HCT116 (cell line): ENCODE results near the gene PANX2. TPM values are rescaled to one million over a fixed set of nuclear protein-coding genes. Genes with fewer than 3 reads are reported as not detected.

Experiments used
- ATAC-seq: fragments of 200-7000 bp; cut with Tn5 transposase; 2 replicates; pipeline ENCODE4 v1.9.1; 2020; ENCODE audit warnings: mild to moderate bottlenecking, moderate library complexity
- BruUV-seq: library from RNA; stranded (reverse); fragments of 400-500 nt; replicated peaks from 2 replicates; lab custom pipeline; 2021; lab: Mats Ljungman, UMichigan
- CTCF ChIA-PET: fragments of 300-600 bp; sonication (Branson Sonifier 250); formaldehyde crosslinking; loops from one replicate; lab custom pipeline; 2021; ENCODE audit warnings: antibody characterized with exemption; lab: Charles Lee
- POLR2A ChIA-PET: fragments of 300-600, 350-600 bp; sonication (Branson Sonifier 250); formaldehyde crosslinking; loops from one replicate; lab custom pipeline; 2021; ENCODE audit warnings: antibody characterized with exemption; lab: Charles Lee
- RAD21 ChIA-PET, 2 experiments: fragments of 300-600 bp; sonication (Branson Sonifier 250); formaldehyde crosslinking; loops; one replicate each; lab custom pipeline; 2023; ENCODE audit warnings: low total read pairs in 2 of 2; ENCODE audit not compliant: uncharacterized antibody in 2 of 2, unreplicated experiment in 2 of 2, low non-redundant PET in 1 of 2; lab: Charles Lee
- DNase-seq: peaks from one replicate; pipeline ENCODE4 v3.0.0-alpha.2; 2010; ENCODE audit warnings: low read depth, low spot score
- H2AFZ ChIP-seq: fragments of 200-600 bp; shearing (Covaris generic), sonication (generic); 2 replicates; pipeline ENCODE4 v1.6.1; 2017; ENCODE audit warnings: low read depth, mixed run types, mixed read lengths, antibody characterized with exemption, low read length; ENCODE audit not compliant: poor library complexity, severe bottlenecking
- H3K27ac ChIP-seq: 2 replicates; pipeline ENCODE4 v1.5.1; 2012; ENCODE audit warnings: low read depth, low read length
- H3K27me3 ChIP-seq: fragments of 200-600 bp; sonication (generic); 2 replicates; pipeline ENCODE4 v1.6.1; 2016; ENCODE audit warnings: mixed run types, low read length, mixed read lengths; ENCODE audit not compliant: insufficient read depth
- H3K36me3 ChIP-seq, 2 experiments: fragments of 200-500 bp in 1 of 2; fragments of 200-600 bp in 1 of 2; sonication (Bioruptor generic) in 1 of 2; sonication (generic) in 1 of 2; 2 replicates each; pipeline versions ENCODE4 v1.5.1 to v1.6.1; 2014 to 2016; ENCODE audit warnings: low read length in 2 of 2, inconsistent platforms in 1 of 2, mixed read lengths in 1 of 2, mixed run types in 1 of 2; ENCODE audit not compliant: insufficient read depth in 2 of 2, control insufficient read depth in 1 of 2
- H3K4me1 ChIP-seq, 2 experiments: fragments of 200-600 bp in 1 of 2; sonication (generic) in 1 of 2; 2 replicates each; pipeline versions ENCODE4 v1.5.1 to v1.6.1; 2012 to 2017; ENCODE audit warnings: low read length in 2 of 2, inconsistent platforms in 1 of 2, mild to moderate bottlenecking in 1 of 2, mixed read lengths in 1 of 2, mixed run types in 1 of 2, moderate library complexity in 1 of 2; ENCODE audit not compliant: insufficient read depth in 2 of 2, control insufficient read depth in 1 of 2
- H3K4me2 ChIP-seq: fragments of 200-600 bp; sonication (generic); 2 replicates; pipeline ENCODE4 v1.6.1; 2017; ENCODE audit warnings: mixed run types, low read length, mixed read lengths
- H3K4me3 ChIP-seq, 2 experiments: fragments of 200-600 bp in 1 of 2; sonication (generic) in 1 of 2; replicated peaks in 1 of 2; 2 replicates each; pipeline ENCODE4 v1.5.1; 2011 to 2016; ENCODE audit warnings: low read length in 2 of 2, control low read depth in 1 of 2, low read depth in 1 of 2, mild to moderate bottlenecking in 1 of 2, mixed read lengths in 1 of 2, mixed run types in 1 of 2
- H3K79me2 ChIP-seq: fragments of 200-600 bp; sonication (generic); 2 replicates; pipeline ENCODE4 v1.6.1; 2017; ENCODE audit warnings: mild to moderate bottlenecking, mixed run types, low read length, moderate library complexity, mixed read lengths; ENCODE audit not compliant: insufficient read depth
- H3K9ac ChIP-seq: fragments of 200-600 bp; sonication (generic); 2 replicates; pipeline ENCODE4 v1.6.1; 2016; ENCODE audit warnings: low read length, mixed read lengths
- H3K9me2 ChIP-seq: fragments of 200-600 bp; sonication (generic), shearing (Covaris generic); 2 replicates; pipeline ENCODE4 v1.6.1; 2017; ENCODE audit warnings: mixed run types, mild to moderate bottlenecking, moderate library complexity; ENCODE audit not compliant: insufficient read depth
- H3K9me3 ChIP-seq, 2 experiments: fragments of 200-500 bp in 1 of 2; fragments of 200-600 bp in 1 of 2; sonication (Bioruptor generic) in 1 of 2; sonication (generic) in 1 of 2; 2 replicates each; pipeline ENCODE4 v1.6.1; 2014 to 2017; ENCODE audit warnings: low read length in 2 of 2, mixed read lengths in 2 of 2, inconsistent platforms in 1 of 2, low read depth in 1 of 2, mild to moderate bottlenecking in 1 of 2, mixed run types in 1 of 2, moderate library complexity in 1 of 2; ENCODE audit not compliant: control insufficient read depth in 1 of 2, insufficient read depth in 1 of 2
- H4K20me1 ChIP-seq: fragments of 200-600 bp; sonication (generic), shearing (Covaris generic); 2 replicates; pipeline ENCODE4 v1.6.1; 2017; ENCODE audit warnings: mixed run types, mild to moderate bottlenecking, moderate library complexity; ENCODE audit not compliant: insufficient read depth
- CBX3 ChIP-seq: IDR thresholded peaks from 2 replicates; pipeline ENCODE4 v1.6.1; 2012; ENCODE audit warnings: low read depth
- CEBPB ChIP-seq: IDR thresholded peaks from 2 replicates; pipeline ENCODE4 v1.6.1; 2012; ENCODE audit warnings: low read depth
- EGR1 ChIP-seq: IDR thresholded peaks from 2 replicates; pipeline ENCODE4 v1.6.1; 2012; ENCODE audit warnings: low read depth
- EZH2 ChIP-seq: fragments of 200-600 bp; sonication (generic); IDR thresholded peaks from 2 replicates; pipeline ENCODE4 v1.6.1; 2017; ENCODE audit warnings: antibody characterized with exemption, mixed run types
- EZH2phosphoT487 ChIP-seq: fragments of 200-600 bp; IDR thresholded peaks from 2 replicates; pipeline ENCODE4 v1.6.1; 2018; ENCODE audit warnings: antibody characterized with exemption, borderline replicate concordance
- FOSL1 ChIP-seq: IDR thresholded peaks from 2 replicates; pipeline ENCODE4 v1.6.1; 2012; ENCODE audit warnings: low read depth
- MAX ChIP-seq: IDR thresholded peaks from 2 replicates; pipeline ENCODE4 v1.6.1; 2012
- POLR2A ChIP-seq: IDR thresholded peaks from 2 replicates; pipeline ENCODE4 v1.7.0; 2011; ENCODE audit warnings: borderline replicate concordance; ENCODE audit not compliant: insufficient read depth, insufficient read length; ENCODE audit errors: extremely low read depth
- RAD21 ChIP-seq: IDR thresholded peaks from 2 replicates; pipeline ENCODE4 v1.6.1; 2012; ENCODE audit warnings: low read depth, mild to moderate bottlenecking
- SIN3A ChIP-seq: IDR thresholded peaks from 2 replicates; pipeline ENCODE4 v1.6.1; 2012; ENCODE audit warnings: low read depth
- SP1 ChIP-seq: IDR thresholded peaks from 2 replicates; pipeline ENCODE4 v1.6.1; 2012; ENCODE audit warnings: low read depth
- YY1 ChIP-seq: IDR thresholded peaks from 2 replicates; pipeline ENCODE4 v1.6.1; 2011; ENCODE audit warnings: low read length, low read depth, moderate library complexity, mild to moderate bottlenecking; ENCODE audit not compliant: insufficient replicate concordance; ENCODE audit errors: extremely low read depth
- ZFX ChIP-seq: fragments of 450-650 bp; IDR thresholded peaks from 2 replicates; pipeline ENCODE4 v1.6.1; 2017
- ZNF274 ChIP-seq: fragments of 200-500 bp; sonication (Bioruptor generic); IDR thresholded peaks from 2 replicates; pipeline ENCODE4 v1.6.1; 2014; ENCODE audit warnings: mild to moderate bottlenecking, low read depth, low read length, inconsistent platforms
- intact Hi-C: fragments of 100-400 bp; cut with micrococcal nuclease; formaldehyde crosslinking; loops from 2 replicates; pipeline ENCODE4 v1.10.0; 2022
- total RNA-seq: library from RNA; stranded (reverse); gene quantifications from one replicate; pipeline ENCODE4 v1.2.1, GENCODE V29; 2021; ENCODE audit not compliant: unreplicated experiment
- TF ChIP-seq, protein P1 (sequence below): IDR thresholded peaks from 2 replicates; pipeline ENCODE4 v1.6.1; 2011; ENCODE audit warnings: mild to moderate bottlenecking, low read length, moderate library complexity; ENCODE audit not compliant: insufficient replicate concordance; ENCODE audit errors: extremely low read depth
- TF ChIP-seq, protein P2 (sequence below): IDR thresholded peaks from 2 replicates; pipeline ENCODE4 v1.6.1; 2012; ENCODE audit warnings: low read depth
- TF ChIP-seq, protein P3 (sequence below): IDR thresholded peaks from 2 replicates; pipeline ENCODE4 v1.6.1; 2012

The PANX2 gene
- total RNA-seq, 1 experiment from 2014 or later = 8.0 TPM

- TF ChIP-seq, protein P1, sequence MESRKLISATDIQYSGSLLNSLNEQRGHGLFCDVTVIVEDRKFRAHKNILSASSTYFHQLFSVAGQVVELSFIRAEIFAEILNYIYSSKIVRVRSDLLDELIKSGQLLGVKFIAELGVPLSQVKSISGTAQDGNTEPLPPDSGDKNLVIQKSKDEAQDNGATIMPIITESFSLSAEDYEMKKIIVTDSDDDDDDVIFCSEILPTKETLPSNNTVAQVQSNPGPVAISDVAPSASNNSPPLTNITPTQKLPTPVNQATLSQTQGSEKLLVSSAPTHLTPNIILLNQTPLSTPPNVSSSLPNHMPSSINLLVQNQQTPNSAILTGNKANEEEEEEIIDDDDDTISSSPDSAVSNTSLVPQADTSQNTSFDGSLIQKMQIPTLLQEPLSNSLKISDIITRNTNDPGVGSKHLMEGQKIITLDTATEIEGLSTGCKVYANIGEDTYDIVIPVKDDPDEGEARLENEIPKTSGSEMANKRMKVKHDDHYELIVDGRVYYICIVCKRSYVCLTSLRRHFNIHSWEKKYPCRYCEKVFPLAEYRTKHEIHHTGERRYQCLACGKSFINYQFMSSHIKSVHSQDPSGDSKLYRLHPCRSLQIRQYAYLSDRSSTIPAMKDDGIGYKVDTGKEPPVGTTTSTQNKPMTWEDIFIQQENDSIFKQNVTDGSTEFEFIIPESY = no peak
- TF ChIP-seq CEBPB = no peak
Observed at GRCh38 chr22:50199251-50199721, 28.8 kb downstream of the PANX2 start (continued).

DNA sequence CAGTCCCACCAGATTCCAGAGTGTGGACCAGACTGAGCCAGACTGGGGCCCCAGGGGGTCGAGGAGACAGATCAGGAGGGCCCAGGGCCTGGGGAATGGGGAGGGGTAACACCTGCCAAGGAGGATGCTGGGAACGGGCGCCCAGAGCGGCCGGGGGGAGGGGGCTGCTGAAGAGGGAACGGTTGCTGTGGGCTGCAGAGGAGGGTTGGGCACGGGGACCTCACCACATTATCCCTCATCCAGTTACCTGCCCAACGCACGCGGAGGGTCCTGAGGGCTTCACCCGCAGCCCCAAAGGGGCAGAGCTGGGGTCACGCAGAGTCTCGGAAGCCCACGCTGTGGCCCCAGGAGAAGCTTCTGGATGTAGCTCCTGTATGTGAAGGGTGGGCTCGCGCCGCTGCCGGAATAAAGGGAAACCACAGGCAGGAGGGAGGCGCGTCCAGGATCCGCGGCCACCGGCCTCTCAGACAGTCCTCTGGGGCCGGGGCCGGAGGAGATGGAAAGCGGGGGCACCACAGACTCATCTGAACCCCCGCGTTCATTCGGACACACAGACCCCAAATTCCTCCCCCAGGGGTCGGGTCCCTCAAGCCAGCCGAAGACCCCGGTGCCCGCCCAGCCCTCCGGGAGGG, 29.4 kb downstream of the PANX2 start:
- peak overlapping the region; percentile 67 for H3K9ac ChIP-seq
- no peaks in the 10 kb centered on the region for H4K20me1 ChIP-seq
- peak overlapping the region; percentile 95 for H3K4me2 ChIP-seq
- H3K4me3 ChIP-seq = peak overlapping the region; percentile 42 to 65
- no peaks in the 10 kb centered on the region for H3K27me3 ChIP-seq
- ChIA-PET CTCF (interaction anchor here (1.7 kb wide), 1 partner anchor 10 kb away, joined by 4 read pairs; no protein-coding TSS in a partner anchor), RAD21 (no interaction called here), POLR2A (no interaction called here)
- H3K79me2 ChIP-seq = peaks cover 10% of the 10 kb centered on the region
- peaks cover 9 to 19% of the 10 kb centered on the region in 2 experiments; a peak in 3 of 4 replicates for H3K4me1 ChIP-seq
- no peak overlapping the region for H2AFZ ChIP-seq
- DNase-seq (no peak), ATAC-seq (peak; percentile 20)
- intact Hi-C loops = loop anchor here (10.0 kb wide), 1 partner anchor 265 kb away; no protein-coding TSS in a partner anchor
- TF ChIP-seq SP1 (no peak), CEBPB (no peak), FOSL1 (no peak), ZFX (no peak), EGR1 (no peak), SIN3A (no peak), EZH2phosphoT487 (no peak), CBX3 (no peak), RAD21 (no peak), YY1 (no peak), EZH2 (no peak), POLR2A (no peak), ZNF274 (no peak), MAX (no peak)
- TF ChIP-seq, protein P2, sequence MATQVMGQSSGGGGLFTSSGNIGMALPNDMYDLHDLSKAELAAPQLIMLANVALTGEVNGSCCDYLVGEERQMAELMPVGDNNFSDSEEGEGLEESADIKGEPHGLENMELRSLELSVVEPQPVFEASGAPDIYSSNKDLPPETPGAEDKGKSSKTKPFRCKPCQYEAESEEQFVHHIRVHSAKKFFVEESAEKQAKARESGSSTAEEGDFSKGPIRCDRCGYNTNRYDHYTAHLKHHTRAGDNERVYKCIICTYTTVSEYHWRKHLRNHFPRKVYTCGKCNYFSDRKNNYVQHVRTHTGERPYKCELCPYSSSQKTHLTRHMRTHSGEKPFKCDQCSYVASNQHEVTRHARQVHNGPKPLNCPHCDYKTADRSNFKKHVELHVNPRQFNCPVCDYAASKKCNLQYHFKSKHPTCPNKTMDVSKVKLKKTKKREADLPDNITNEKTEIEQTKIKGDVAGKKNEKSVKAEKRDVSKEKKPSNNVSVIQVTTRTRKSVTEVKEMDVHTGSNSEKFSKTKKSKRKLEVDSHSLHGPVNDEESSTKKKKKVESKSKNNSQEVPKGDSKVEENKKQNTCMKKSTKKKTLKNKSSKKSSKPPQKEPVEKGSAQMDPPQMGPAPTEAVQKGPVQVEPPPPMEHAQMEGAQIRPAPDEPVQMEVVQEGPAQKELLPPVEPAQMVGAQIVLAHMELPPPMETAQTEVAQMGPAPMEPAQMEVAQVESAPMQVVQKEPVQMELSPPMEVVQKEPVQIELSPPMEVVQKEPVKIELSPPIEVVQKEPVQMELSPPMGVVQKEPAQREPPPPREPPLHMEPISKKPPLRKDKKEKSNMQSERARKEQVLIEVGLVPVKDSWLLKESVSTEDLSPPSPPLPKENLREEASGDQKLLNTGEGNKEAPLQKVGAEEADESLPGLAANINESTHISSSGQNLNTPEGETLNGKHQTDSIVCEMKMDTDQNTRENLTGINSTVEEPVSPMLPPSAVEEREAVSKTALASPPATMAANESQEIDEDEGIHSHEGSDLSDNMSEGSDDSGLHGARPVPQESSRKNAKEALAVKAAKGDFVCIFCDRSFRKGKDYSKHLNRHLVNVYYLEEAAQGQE = no peak
- TF ChIP-seq, protein P1 = no peak
- TF ChIP-seq, protein P3, sequence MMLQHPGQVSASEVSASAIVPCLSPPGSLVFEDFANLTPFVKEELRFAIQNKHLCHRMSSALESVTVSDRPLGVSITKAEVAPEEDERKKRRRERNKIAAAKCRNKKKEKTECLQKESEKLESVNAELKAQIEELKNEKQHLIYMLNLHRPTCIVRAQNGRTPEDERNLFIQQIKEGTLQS = no peak
- peaks cover 0 to 8% of the 10 kb centered on the region in 2 experiments; a peak in 1 of 4 replicates for H3K9me3 ChIP-seq
- H3K9me2 ChIP-seq = no peaks in the 10 kb centered on the region
- TSS peak; percentile 57 for BruUV-seq
- peaks cover 0 to 14% of the 10 kb centered on the region in 2 experiments; a peak in 3 of 4 replicates for H3K36me3 ChIP-seq
- H3K27ac ChIP-seq = peak overlapping the region; percentile 77
